B cell (primary cell): Measurements from ENCODE around the gene TFAP2A.

ENCODE experiments used
- CTCF ChIP-seq: fragments of 200-600 bp; IDR thresholded peaks from one replicate; pipeline ENCODE4 v1.8.0; 2022; ENCODE audit warnings: antibody characterized with exemption, mild to moderate bottlenecking
- EZH2 ChIP-seq: IDR thresholded peaks from 2 replicates; pipeline ENCODE4 v1.6.1; 2012; ENCODE audit warnings: borderline replicate concordance, low read depth, mild to moderate bottlenecking, moderate library complexity, low read length; ENCODE audit not compliant: insufficient read depth, poor library complexity, severe bottlenecking

GRCh38 chr6:10458287-10458686, 43.4 kb upstream of the TFAP2A start:
- TF ChIP-seq CTCF (no peak), EZH2 (no peak)
